Spleen (tissue), 11 donors: ENCODE results near the gene TTC7B. TPM values are rescaled to one million over a fixed set of nuclear protein-coding genes. Genes with fewer than 3 reads are reported as not detected.
"Not testable (repeated sequence)": the region's sequence is repeated elsewhere in the genome, so short reads cannot be mapped to it uniquely, and the experiment has no call there.

Experiments
- DNase-seq: peaks from one replicate; pipeline ENCODE4 v3.0.0-alpha.2; 2020
- H3K27ac ChIP-seq, 8 donors: fragments of 200-600 bp; sonication (generic) in 7 of 8; 1 replicate in 4 of 8; 2 replicates in 4 of 8; pipeline versions ENCODE4 v1.5.0 to v1.8.0; 2016 to 2021; ENCODE audit warnings: inconsistent platforms in 4 of 8, mild to moderate bottlenecking in 4 of 8, moderate library complexity in 1 of 8
- H3K27me3 ChIP-seq, 7 donors: fragments of 200-600 bp; sonication (generic) in 6 of 7; replicated peaks in 1 of 7; 1 replicate in 4 of 7; 2 replicates in 3 of 7; pipeline versions ENCODE4 v1.5.0 to v1.8.0; 2016 to 2021; ENCODE audit warnings: inconsistent platforms in 3 of 7, mild to moderate bottlenecking in 1 of 7
- H3K36me3 ChIP-seq, 6 donors: fragments of 200-600 bp; sonication (generic) in 5 of 6; 1 replicate in 4 of 6; 2 replicates in 2 of 6; pipeline versions ENCODE4 v1.5.0 to v1.8.0; 2016 to 2021; ENCODE audit warnings: inconsistent platforms in 2 of 6
- H3K4me1 ChIP-seq, 6 donors: fragments of 200-600 bp; sonication (generic) in 5 of 6; 1 replicate in 3 of 6; 2 replicates in 3 of 6; pipeline versions ENCODE4 v1.5.0 to v1.8.0; 2016 to 2021; ENCODE audit warnings: inconsistent platforms in 3 of 6
- H3K4me3 ChIP-seq, 8 donors: fragments of 200-600 bp; sonication (generic) in 7 of 8; 1 replicate in 4 of 8; 2 replicates in 4 of 8; pipeline versions ENCODE4 v1.5.0 to v1.8.0; 2016 to 2021; ENCODE audit warnings: inconsistent platforms in 4 of 8, mild to moderate bottlenecking in 4 of 8, moderate library complexity in 2 of 8
- H3K9me3 ChIP-seq, 8 donors: fragments of 200-600 bp; sonication (generic) in 7 of 8; 1 replicate in 4 of 8; 2 replicates in 4 of 8; pipeline versions ENCODE4 v1.5.0 to v1.8.0; 2016 to 2021; ENCODE audit warnings: inconsistent platforms in 4 of 8
- POLR2A ChIP-seq, 3 donors: fragments of 450-650 bp; IDR thresholded peaks; one replicate each; pipeline ENCODE4 v1.5.1; 2017; ENCODE audit warnings: antibody characterized with exemption in 3 of 3, mild to moderate bottlenecking in 1 of 3
- POLR2AphosphoS5 ChIP-seq, 3 donors: sonication (generic); formaldehyde crosslinking; IDR thresholded peaks; one replicate each; pipeline ENCODE4 v1.5.1; 2017; ENCODE audit warnings: antibody characterized with exemption in 3 of 3
- WGBS, 5 donors: extraction: QIAGEN DNeasy Blood & Tissue Kit in 3 of 5; methylation state at CpG; one replicate each; pipeline versions ENCODE4 v1.1.5 to v1.1.7; 2013 to 2018; 5-methylcytosine and 5-hydroxymethylcytosine counted together
- intact Hi-C: fragments of 100-400 bp; cut with DNase I; formaldehyde crosslinking; loops from one replicate; pipeline ENCODE4 v1.15.0; 2023; ENCODE audit warnings: low total_unique reads
- polyA plus RNA-seq, 3 donors: library from polyadenylated mRNA; stranded (reverse); fragments of 200-250 nt; gene quantifications; one replicate each; pipeline ENCODE4 v1.2.1, GENCODE V29; 2013
- total RNA-seq, 7 donors: library from RNA; depleted of rRNA in 3 of 7; stranded (reverse); fragments of >200 nt in 3 of 7; fragmentation: NEBNext Ultra II Directional in 4 of 7; extraction: Animal tissue kit (Norgen Biotek cat#: 25700) in 4 of 7; gene quantifications; one replicate each; pipeline versions ENCODE4 v1.1.0 to v1.2.1, GENCODE V29; 2016 to 2021
- TF ChIP-seq, protein P1 (sequence below), 11 experiments: fragments of 200-600 bp in 7 of 11; fragments of 450-650 bp in 4 of 11; sonication (generic) in 4 of 11; IDR thresholded peaks in 8 of 11; conservative IDR thresholded peaks in 3 of 11; 1 replicate in 7 of 11; 2 replicates in 4 of 11; pipeline versions ENCODE4 v1.4.0 to v1.8.0; 2016 to 2021; ENCODE audit warnings: antibody characterized with exemption in 11 of 11, inconsistent platforms in 4 of 11, mild to moderate bottlenecking in 1 of 11
- donor health status: healthy with polysubstance abuse.
- donor health status: DM: no; HTN: no; CAD: no; lungs with moderate emphysema.
- donor health status: DM: no; HTN: no; CAD: no.
- donor health status: Bipolar disorder and iron deficiency.
- donor health status: healthy.
- donor health status: DM: no; HTN: no; CAD: no.
- donor health status: DM: yes; HTN: yes; CAD: no.

The TTC7B gene
- total and polyA plus RNA-seq, 10 donors: 6.6 to 98.4 (median 62.6) TPM

DNA sequence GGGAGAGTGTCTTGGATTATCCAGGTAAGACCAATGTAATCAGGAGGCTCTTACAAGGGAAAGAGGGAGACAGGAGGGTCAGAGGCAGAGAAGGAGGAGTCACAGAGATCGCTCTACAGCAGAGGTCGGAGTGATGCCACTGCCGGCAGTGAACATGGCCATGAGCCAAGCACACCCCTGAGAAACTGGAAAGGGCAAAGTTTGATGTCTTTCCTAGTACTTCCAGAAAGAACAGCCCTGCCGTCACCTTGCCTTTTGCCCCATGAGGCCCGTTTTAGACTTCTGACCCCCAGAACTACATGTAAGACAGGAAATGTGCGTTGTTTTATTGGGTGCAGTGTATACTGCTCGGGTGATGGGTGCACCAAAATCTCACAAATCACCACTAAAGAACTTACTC is 285.7 kb downstream of the TTC7B start:
- Histone ChIP-seq H3K36me3 (no peaks in the 10 kb centered on the region), H3K9me3 (peaks cover 0 to 23% (median 13%) of the 10 kb centered on the region in 8 donors), H3K4me1 (peaks cover 7 to 30% (median 22%) of the 10 kb centered on the region in 6 donors), H3K4me3 (no peak overlapping the region), H3K27ac (no peak overlapping the region), H3K27me3 (no peaks in the 10 kb centered on the region)
- no peak for DNase-seq
- TF ChIP-seq POLR2A (IDR thresholded peaks at IDR 0.05) (no peak), POLR2AphosphoS5 (IDR thresholded peaks at IDR 0.05) (no peak)
- TF ChIP-seq, protein P1, sequence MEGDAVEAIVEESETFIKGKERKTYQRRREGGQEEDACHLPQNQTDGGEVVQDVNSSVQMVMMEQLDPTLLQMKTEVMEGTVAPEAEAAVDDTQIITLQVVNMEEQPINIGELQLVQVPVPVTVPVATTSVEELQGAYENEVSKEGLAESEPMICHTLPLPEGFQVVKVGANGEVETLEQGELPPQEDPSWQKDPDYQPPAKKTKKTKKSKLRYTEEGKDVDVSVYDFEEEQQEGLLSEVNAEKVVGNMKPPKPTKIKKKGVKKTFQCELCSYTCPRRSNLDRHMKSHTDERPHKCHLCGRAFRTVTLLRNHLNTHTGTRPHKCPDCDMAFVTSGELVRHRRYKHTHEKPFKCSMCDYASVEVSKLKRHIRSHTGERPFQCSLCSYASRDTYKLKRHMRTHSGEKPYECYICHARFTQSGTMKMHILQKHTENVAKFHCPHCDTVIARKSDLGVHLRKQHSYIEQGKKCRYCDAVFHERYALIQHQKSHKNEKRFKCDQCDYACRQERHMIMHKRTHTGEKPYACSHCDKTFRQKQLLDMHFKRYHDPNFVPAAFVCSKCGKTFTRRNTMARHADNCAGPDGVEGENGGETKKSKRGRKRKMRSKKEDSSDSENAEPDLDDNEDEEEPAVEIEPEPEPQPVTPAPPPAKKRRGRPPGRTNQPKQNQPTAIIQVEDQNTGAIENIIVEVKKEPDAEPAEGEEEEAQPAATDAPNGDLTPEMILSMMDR (IDR thresholded peaks at IDR 0.05 in 8 of 11, conservative IDR thresholded peaks at IDR 0.05 in 3 of 11): no peak
- intact Hi-C loops: no loop called here
- 83 to 93% (median 86%) methylated on average over 7 of the region's 7 CpGs for WGBS, 5 donors

DNA sequence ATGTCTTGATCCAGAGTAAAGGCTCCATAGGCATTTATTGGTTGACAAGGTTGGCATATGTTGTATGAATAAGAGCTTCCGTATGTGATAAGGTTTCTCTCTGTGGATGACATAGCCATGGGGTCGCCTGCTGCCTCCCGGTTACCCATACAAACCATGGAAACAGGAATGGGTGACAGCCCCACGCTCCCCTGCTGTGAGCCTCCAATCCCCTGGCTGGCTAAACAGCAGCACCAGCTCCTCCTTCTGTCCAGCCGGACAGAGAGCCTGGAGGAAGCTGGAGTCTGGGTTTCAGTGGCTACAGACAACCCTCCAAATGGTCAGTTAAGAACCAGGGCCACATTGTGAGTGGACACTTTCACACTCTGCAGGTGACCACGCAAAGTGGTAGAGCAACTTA is 288.3 kb downstream of the TTC7B start:
- H3K4me1 ChIP-seq: peaks cover 0 to 20% (median 11%) of the 10 kb centered on the region in 6 donors
- no peak overlapping the region for H3K27ac ChIP-seq
- WGBS, 5 donors: 87 to 95% (median 92%) methylated on average over 4 to 6 of the region's 6 CpGs
- H3K9me3 ChIP-seq: peaks cover 0 to 23% (median 13%) of the 10 kb centered on the region in 8 donors
- H3K36me3 ChIP-seq: no peaks in the 10 kb centered on the region
- peaks cover 0 to 3% (median 0%) of the 10 kb centered on the region in 7 donors for H3K27me3 ChIP-seq
- intact Hi-C loops: no loop called here
- no peak overlapping the region for H3K4me3 ChIP-seq
- DNase-seq: no peak
- TF ChIP-seq POLR2A (IDR thresholded peaks at IDR 0.05) (no peak), POLR2AphosphoS5 (IDR thresholded peaks at IDR 0.05) (no peak)
- TF ChIP-seq, protein P1 (IDR thresholded peaks at IDR 0.05 in 8 of 11, conservative IDR thresholded peaks at IDR 0.05 in 3 of 11): no peak

DNA sequence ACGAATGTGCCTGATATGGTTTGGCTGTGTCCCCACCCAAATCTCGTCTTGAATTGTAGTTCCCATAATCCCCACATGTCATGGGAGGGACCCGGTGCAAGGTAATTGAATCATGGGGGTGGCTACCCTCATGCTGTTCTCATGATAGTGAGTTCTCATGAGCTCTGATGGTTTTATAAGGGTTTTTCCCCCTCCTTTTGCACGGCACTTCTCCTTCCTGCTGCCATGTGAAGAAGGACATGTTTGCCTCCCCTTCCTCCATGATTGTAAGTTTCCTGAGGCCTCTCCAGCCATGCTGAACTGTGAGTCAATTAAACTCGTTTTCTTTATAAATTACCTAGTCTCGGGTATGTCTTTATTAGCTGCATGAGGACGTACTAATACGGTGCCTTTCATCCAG is 289.7 kb downstream of the TTC7B start:
- intact Hi-C loops, DNase-seq, H3K36me3 ChIP-seq, H3K4me3 ChIP-seq, H3K27ac ChIP-seq: not testable (repeated sequence)
- Histone ChIP-seq H3K27me3 (peaks cover 0 to 17% (median 0%) of the 10 kb centered on the region in 7 donors), H3K9me3 (peaks cover 0 to 23% (median 13%) of the 10 kb centered on the region in 8 donors), H3K4me1 (peaks cover 0 to 32% (median 9%) of the 10 kb centered on the region in 6 donors)
- WGBS, 5 donors: 87 to 96% (median 95%) methylated on average over 8 of the region's 8 CpGs

DNA sequence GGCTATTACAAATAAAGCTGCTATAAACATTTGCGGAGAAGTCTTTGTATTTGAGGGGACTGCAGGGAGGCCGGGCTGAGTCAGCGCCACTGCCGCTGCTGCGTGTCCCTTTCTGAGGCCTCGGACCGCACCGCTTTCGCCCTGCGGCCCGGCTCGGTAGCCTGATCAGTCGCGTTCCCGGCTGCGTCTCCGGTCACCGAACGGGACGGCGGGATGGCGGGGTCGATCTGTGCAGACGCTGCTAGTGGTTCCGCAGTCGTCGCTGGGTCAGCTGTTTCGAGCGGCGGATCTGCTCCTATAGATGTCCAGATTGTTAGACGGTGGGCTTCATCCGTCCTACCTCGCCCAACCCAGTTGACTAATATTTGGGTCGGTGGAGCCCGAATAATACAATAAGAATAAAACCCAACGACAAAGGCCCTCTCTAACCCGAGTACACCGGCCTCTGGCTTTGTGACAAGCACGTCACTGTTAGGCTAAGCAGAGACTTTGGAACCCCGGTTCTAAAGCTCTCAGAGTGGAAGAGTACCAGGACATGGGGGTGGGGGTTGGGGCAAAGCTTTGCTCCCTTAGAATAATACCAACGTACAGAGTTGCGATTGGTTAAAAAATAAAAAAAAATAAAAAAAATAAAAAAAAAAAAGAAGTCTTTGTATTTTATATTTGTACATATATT is 290.7 kb downstream of the TTC7B start:
- 58 to 80% (median 75%) methylated on average over 19 to 33 of the region's 42 CpGs for WGBS, 5 donors

More for the DNA sequence above, 290.7 kb downstream of the TTC7B start:
- DNase-seq, H3K4me3 ChIP-seq, H3K36me3 ChIP-seq, H3K27ac ChIP-seq, intact Hi-C loops: not testable (repeated sequence)
- peaks cover 0 to 23% (median 13%) of the 10 kb centered on the region in 8 donors for H3K9me3 ChIP-seq
- H3K4me1 ChIP-seq: peaks cover 0 to 42% (median 9%) of the 10 kb centered on the region in 6 donors
- H3K27me3 ChIP-seq: peaks cover 0 to 17% (median 0%) of the 10 kb centered on the region in 7 donors
